GM12891 (cell line): ENCODE data around the gene ACCS.

Source experiments
- POLR2A ChIP-seq: IDR thresholded peaks from 2 replicates; pipeline ENCODE4 v1.6.1; 2011; ENCODE audit warnings: low read depth, low read length, control low read depth
- POLR2AphosphoS5 ChIP-seq: IDR thresholded peaks from 2 replicates; pipeline ENCODE4 v1.6.1; 2011; ENCODE audit warnings: low read depth, low read length, control low read depth

- TF ChIP-seq POLR2AphosphoS5 (no peak), POLR2A (no peak)
Observed at GRCh38 chr11:44128729-44129128, 62.7 kb downstream of the ACCS start.
